NCI-H128 (cell line): ENCODE measurements around the gene TMEM234.

Experiments used
- DNase-seq: peaks from one replicate; lab custom pipeline; 2025; ENCODE audit not compliant: unreplicated experiment; lab: John Stamatoyannopoulos, UW

The TMEM234 gene

DNA sequence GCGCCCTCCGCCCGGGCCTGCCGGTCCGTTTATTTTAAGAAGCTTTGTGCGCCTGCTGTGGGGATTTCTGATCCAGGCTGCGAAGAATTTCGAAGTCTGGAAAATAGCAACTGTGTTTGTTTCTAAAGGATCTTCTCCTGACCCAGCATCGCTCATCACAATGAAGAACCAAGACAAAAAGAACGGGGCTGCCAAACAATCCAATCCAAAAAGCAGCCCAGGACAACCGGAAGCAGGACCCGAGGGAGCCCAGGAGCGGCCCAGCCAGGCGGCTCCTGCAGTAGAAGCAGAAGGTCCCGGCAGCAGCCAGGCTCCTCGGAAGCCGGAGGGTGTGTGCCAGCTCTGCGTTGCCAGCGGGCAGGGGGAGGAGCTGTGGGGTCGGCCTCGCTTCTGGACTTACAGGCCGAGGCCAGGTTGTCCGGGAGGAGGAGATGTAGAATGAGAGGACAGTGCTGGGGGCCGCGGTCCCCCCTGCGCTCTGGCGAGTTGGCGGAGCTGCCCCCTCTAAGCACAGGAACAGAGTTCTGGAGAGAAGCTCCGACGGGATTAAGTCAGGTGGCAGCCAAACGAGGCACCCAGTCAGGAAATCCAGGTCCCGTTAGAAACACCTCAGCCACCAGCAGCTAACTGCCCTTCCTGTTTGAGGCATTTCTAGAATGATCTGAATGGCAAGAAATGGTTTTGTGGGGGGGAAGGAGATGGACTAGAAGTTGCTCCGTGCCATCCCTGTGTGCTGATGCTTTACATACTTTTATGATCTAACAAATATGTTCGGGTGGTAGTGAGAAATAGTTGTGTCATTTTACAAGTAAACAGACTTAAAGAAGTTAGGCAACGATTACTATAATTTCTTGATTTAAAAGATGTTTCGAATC lies 41.7 kb downstream of the TMEM234 start:
- DNase-seq = no peak

DNA sequence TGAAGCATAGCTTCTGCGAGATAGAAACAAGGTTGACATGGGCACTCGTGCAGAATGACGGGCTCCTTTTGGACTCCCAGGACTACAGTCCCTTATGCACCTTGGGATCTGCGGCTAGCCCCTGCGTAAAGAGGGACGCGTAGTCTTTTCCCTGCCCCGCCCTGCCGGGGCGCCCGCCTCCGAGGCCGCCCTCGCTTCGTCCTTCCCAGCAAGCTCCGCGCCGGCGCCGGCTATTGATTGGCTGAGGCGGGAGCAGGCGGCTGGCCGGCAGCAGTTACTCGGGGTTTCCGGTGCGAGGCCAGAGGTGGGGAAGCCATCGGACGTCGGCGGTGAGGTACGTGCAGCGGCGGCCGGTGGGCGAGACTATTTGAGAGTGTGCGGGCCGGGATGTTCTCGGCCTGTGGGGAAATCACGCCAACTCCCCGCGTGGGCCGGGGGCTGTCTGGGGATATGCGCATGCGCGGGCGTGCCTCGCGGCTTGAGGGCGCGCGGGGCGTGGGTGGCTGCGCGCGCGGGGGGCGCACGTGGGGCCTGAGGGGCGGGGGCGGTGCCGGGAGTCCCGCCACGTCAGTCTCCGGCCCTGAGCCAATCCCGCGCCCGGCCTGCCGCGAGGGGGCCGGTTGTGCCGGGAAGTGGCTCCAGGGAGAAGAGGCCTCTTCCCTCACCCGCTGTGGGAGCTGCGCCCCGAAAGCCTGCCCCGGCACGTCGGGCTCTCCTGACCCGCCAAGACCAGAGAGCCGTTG lies 42.5 kb downstream of the TMEM234 start, which contains the start of gene TXLNA:
TSS of gene TXLNA (plus strand) at position 233 of the 743 bp plus-strand sequence. CDS start 671 bp downstream, outside the sequence.
- DNase-seq = peak; percentile 91

DNA sequence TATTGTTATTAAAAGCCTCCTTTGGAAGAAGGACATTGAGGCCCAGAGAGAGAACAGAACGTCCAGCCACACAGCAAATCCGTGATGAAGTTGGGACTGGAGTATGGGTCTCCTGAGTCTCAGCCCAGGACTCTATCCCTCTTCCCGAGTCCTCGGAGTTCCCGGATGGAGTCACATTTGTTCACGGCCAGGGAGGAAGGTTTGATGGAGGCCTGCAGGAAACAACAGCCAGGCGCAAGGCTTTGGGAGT lies 43.0 kb downstream of the TMEM234 start:
- no peak for DNase-seq

DNA sequence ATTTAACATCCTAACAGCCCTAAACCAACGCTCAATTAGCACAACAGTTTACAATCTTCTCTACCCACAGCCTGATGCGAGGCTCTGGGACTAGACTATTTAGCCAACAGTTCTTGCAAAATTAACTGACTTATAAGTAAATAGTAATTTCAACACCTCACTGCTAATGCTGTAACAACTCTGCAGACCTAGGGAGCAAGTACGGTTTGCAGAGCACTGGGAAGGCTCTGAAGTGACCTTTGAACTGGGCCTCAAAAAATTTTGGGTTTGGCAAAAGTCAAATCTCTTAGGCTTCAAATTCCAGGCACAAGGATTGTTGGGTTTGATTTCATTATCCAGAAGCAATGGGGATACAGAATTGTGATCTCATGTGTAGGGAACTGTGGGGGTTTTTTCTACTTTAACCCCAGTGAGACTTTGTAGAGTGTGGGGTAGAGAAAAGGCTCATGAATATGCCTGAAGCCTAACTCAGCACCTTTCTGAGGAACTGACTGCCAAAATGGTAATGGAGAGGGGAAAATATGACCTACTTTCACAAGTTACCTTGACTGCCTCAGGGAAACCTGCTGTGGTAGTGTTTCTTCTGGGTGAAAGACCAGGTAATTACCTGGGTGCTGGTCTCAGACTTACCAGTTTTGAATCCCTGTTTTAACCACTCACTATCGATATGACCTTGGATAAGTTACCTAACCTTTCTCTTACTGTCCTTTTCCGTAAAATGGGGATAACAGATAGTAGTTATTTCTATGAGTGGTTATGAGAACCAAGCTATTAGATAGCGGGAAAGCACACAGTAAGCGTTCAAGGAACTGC lies 43.6 kb downstream of the TMEM234 start:
- DNase-seq = no peak

DNA sequence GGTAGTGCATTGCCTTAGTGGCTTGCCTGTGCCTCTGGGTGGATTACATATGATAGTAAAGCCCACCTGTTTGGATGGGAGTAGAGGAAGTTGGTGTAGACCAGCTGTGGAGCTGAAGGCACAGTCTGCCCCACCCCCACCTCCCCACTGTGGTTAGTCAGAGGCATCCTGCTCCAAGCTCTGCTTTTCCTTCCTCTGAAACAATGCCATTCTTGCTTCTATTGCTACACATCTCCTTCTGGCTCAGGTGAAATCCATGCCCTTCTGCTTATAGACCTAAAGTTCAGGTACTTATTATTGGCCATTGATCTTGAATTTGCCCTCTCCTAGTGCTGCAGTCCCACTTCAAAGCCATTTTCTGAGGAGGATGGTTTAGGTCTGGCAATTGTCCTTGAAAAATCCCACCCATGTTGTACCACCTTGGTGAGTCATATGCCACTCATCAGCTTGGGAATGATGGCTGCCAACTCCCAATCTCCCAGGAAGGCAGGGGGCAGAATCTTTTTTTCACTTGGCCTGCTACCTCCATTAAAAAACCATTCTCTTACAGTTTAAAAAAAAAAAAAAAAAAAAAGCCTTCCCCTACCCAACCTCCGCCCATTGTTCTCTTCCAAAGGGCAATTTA lies 49.4 kb downstream of the TMEM234 start:
- DNase-seq = no peak

DNA sequence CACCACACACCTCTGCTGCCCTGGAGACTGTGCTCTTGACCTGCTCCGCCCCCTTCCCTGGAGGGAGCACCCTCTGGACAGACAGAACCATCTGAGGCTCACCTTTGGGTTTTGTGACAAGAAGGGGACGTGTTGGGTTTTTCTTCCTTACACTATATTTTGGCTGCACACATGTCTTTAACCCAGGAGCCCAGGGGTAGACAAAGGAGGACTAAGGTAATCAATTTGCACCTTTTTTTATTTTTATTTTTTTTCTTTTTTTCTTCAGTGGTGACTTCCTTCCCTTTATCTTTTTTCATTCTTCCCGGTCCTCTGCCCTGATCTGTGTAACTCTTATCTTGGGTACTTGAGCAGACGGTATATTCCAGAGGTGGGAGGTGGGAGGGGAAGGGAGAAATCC lies 51.2 kb downstream of the TMEM234 start:
- DNase-seq = no peak
